Kidney epithelial cell (primary cell): ENCODE results near the gene TBXAS1. TPM values are rescaled to one million over a fixed set of nuclear protein-coding genes. Genes with fewer than 3 reads are reported as not detected.
"Not testable (repeated sequence)": the region's sequence is repeated elsewhere in the genome, so short reads cannot be mapped to it uniquely, and the experiment has no call there.

Source experiments
- DNase-seq: peaks from one replicate; pipeline ENCODE4 v3.0.0-alpha.2; 2010; ENCODE audit warnings: low read depth
- H3K27me3 ChIP-seq: 2 replicates; pipeline ENCODE4 v1.6.0; 2011; ENCODE audit warnings: low read length; ENCODE audit not compliant: control insufficient read depth, insufficient read depth
- H3K36me3 ChIP-seq: 2 replicates; pipeline ENCODE4 v1.5.1; 2011; ENCODE audit warnings: low read length; ENCODE audit not compliant: control insufficient read depth, insufficient read depth
- H3K4me3 ChIP-seq: 2 replicates; pipeline ENCODE4 v1.5.1; 2011; ENCODE audit warnings: low read depth, mild to moderate bottlenecking, control low read depth, low read length
- total RNA-seq: library from RNA; depleted of rRNA; stranded (reverse); fragments of >200 nt; gene quantifications from 2 replicates; pipeline ENCODE4 v1.2.3, GENCODE V29; 2015
- TF ChIP-seq, protein P1 (sequence below): IDR thresholded peaks from 2 replicates; pipeline ENCODE4 v1.5.1; 2011; ENCODE audit warnings: mild to moderate bottlenecking, moderate library complexity, low read length, control low read depth, inconsistent platforms; ENCODE audit not compliant: insufficient read depth, poor library complexity, severe bottlenecking

Gene TBXAS1
- total RNA-seq, 1 donor from 2014 or later = 7.8 TPM

- DNase-seq = no peak
- H3K27me3 ChIP-seq = no peaks in the 10 kb centered on the region
- H3K36me3 ChIP-seq = no peaks in the 10 kb centered on the region
- TF ChIP-seq, protein P1, sequence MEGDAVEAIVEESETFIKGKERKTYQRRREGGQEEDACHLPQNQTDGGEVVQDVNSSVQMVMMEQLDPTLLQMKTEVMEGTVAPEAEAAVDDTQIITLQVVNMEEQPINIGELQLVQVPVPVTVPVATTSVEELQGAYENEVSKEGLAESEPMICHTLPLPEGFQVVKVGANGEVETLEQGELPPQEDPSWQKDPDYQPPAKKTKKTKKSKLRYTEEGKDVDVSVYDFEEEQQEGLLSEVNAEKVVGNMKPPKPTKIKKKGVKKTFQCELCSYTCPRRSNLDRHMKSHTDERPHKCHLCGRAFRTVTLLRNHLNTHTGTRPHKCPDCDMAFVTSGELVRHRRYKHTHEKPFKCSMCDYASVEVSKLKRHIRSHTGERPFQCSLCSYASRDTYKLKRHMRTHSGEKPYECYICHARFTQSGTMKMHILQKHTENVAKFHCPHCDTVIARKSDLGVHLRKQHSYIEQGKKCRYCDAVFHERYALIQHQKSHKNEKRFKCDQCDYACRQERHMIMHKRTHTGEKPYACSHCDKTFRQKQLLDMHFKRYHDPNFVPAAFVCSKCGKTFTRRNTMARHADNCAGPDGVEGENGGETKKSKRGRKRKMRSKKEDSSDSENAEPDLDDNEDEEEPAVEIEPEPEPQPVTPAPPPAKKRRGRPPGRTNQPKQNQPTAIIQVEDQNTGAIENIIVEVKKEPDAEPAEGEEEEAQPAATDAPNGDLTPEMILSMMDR = no peak
- H3K4me3 ChIP-seq = no peak overlapping the region
These were observed 9.2 kb downstream of the TBXAS1 start for GRCh38 chr7:139838276-139838675.

GRCh38 chr7:139838876-139839275 is 9.8 kb downstream of the TBXAS1 start:
- Histone ChIP-seq H3K27me3 (no peaks in the 10 kb centered on the region), H3K4me3 (no peak overlapping the region), H3K36me3 (no peaks in the 10 kb centered on the region)
- no peak for DNase-seq
- TF ChIP-seq, protein P1 = no peak

- no peak for DNase-seq
- TF ChIP-seq, protein P1 = no peak
- Histone ChIP-seq H3K4me3 (no peak overlapping the region), H3K27me3 (no peaks in the 10 kb centered on the region), H3K36me3 (no peaks in the 10 kb centered on the region)
These were observed 11.7 kb downstream of the TBXAS1 start for GRCh38 chr7:139840776-139841175.

DNA sequence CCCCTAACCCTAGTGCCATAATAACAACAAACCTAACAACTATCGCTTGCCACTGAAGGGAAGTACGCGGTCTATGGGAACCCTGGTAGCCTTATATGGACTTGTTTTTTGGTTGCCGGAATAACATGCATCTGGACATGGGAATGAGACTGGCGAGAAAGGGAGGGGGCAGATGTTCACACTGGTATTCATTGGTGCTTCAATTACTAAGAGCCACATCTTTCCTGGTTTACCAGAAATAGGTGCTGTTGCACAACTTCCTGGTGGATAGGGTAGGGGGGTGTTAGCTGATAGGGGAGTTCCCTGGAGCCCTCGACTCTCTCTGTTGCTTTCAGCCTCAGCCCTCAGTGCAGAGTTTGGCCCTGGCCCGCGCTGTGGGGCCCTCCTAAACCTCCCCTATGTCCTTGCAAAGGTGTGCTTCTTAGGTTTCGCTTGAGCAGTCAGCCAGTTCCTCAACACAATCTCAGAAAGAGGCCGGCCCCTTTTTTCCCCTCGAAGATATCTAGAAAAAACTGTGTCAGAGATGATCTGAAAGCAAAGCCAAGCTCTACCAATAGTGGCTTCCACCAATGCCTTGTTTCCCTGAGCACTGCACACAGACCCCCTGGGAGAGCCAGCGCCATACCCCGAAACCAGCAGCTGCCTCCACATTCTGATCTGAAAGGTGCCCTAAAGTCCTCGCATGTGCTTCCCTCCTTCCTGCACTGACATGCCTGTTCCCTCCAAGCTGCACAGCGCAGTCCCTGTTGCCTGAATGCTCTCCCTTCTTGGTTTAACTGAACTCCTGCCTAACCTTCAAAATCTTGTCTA is 13.5 kb downstream of the TBXAS1 start:
- peak; percentile 74 for DNase-seq
- H3K4me3 ChIP-seq = no peak overlapping the region
- TF ChIP-seq, protein P1 = no peak
- no peaks in the 10 kb centered on the region for H3K36me3 ChIP-seq
- H3K27me3 ChIP-seq = no peaks in the 10 kb centered on the region

- H3K27me3 ChIP-seq, H3K4me3 ChIP-seq, DNase-seq, H3K36me3 ChIP-seq: not testable (repeated sequence)
These were observed 14.1 kb downstream of the TBXAS1 start for GRCh38 chr7:139843211-139843537.

GRCh38 chr7:139844779-139845442 is 15.8 kb downstream of the TBXAS1 start:
- H3K36me3 ChIP-seq = no peaks in the 10 kb centered on the region
- TF ChIP-seq, protein P1 = no peak
- H3K27me3 ChIP-seq = no peaks in the 10 kb centered on the region
- H3K4me3 ChIP-seq = no peak overlapping the region
- DNase-seq = no peak
